Gastroesophageal sphincter (tissue), 3 donors: ENCODE measurements around the gene ASIC2.

Experiments
- CTCF ChIP-seq, 4 experiments: fragments of 200-600 bp in 2 of 4; fragments of 450-650 bp in 2 of 4; sonication (generic) in 1 of 4; IDR thresholded peaks; one replicate each; pipeline ENCODE4 v1.5.1; 2017 to 2019; ENCODE audit warnings: antibody characterized with exemption in 4 of 4, mild to moderate bottlenecking in 2 of 4, moderate library complexity in 2 of 4
- POLR2A ChIP-seq, 2 donors: fragments of 450-650 bp; IDR thresholded peaks; one replicate each; pipeline ENCODE4 v1.6.1; 2017; ENCODE audit warnings: antibody characterized with exemption in 2 of 2, mild to moderate bottlenecking in 2 of 2, moderate library complexity in 1 of 2

DNA sequence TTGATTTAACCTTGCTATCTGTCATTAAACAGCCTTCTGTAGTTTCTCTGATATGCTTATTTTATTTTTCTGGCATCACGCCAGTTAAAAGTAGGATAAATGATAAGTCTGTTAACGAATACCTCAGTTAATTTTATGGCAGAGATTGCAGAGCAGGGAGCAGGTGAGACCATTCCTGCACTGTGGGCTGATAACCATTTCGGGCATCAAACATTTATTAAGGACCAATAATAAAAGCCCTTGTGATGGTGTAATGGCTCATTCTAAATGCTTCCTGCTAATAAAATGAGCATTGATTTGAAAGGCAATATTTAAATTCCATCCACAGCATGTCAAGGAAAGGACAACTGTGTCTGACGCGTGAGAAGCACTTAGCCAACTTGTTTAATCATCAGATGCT lies 94.1 kb downstream of the ASIC2 start:
- TF ChIP-seq POLR2A (IDR thresholded peaks at IDR 0.05) (no peak), CTCF (IDR thresholded peaks at IDR 0.05) (no peak)
